Activated T-cell treated with anti-CD3 and anti-CD28 coated beads for 4 hours (primary cell): ENCODE measurements around the gene TTLL9.

Experiments
- DNase-seq: peaks from one replicate; pipeline ENCODE4 v3.0.0-alpha.2; 2020

The TTLL9 gene

GRCh38 chr20:31951530-31952453 lies 81.4 kb downstream of the TTLL9 start, which contains the start of gene PDRG1:
TSS of gene PDRG1 (minus strand) at chr20:31952046. CDS start at chr20:31951961, 85 bp downstream.
- peak; percentile 96 for DNase-seq

- DNase-seq: no peak
Measured at GRCh38 chr20:31953556-31954148, 83.2 kb downstream of the TTLL9 start.

GRCh38 chr20:31954500-31954899 lies 84.1 kb downstream of the TTLL9 start:
- DNase-seq: no peak

- DNase-seq: no peak
Measured at GRCh38 chr20:31956556-31957526, 86.4 kb downstream of the TTLL9 start.

- DNase-seq: no peak
Measured at GRCh38 chr20:31962761-31963160, 92.3 kb downstream of the TTLL9 start.

- DNase-seq: no peak
Measured at GRCh38 chr20:31963889-31964288, 93.5 kb downstream of the TTLL9 start.

GRCh38 chr20:31966991-31967655 lies 96.7 kb downstream of the TTLL9 start:
- no peak for DNase-seq

- no peak for DNase-seq
Measured at GRCh38 chr20:31967830-31968249, 97.4 kb downstream of the TTLL9 start, which contains the start of gene XKR7. TSS of gene XKR7 (plus strand) at chr20:31968151. CDS start at chr20:31968176, 25 bp downstream.

- DNase-seq: peak; percentile 65
Measured at GRCh38 chr20:31968291-31969126, 98.1 kb downstream of the TTLL9 start.

GRCh38 chr20:31969991-31970390 lies 99.6 kb downstream of the TTLL9 start:
- DNase-seq: no peak

- no peak for DNase-seq
Measured at GRCh38 chr20:31972471-31973021, 102.1 kb downstream of the TTLL9 start.

GRCh38 chr20:31974296-31974695 lies 103.9 kb downstream of the TTLL9 start:
- no peak for DNase-seq

GRCh38 chr20:31974951-31975487 lies 104.6 kb downstream of the TTLL9 start:
- no peak for DNase-seq

GRCh38 chr20:31975874-31976273 lies 105.4 kb downstream of the TTLL9 start:
- no peak for DNase-seq

- no peak for DNase-seq
Measured at GRCh38 chr20:31977080-31977479, 106.6 kb downstream of the TTLL9 start.

- DNase-seq: no peak
Measured at GRCh38 chr20:31979713-31980426, 109.4 kb downstream of the TTLL9 start.

- no peak for DNase-seq
Measured at GRCh38 chr20:31981784-31982183, 111.3 kb downstream of the TTLL9 start.

GRCh38 chr20:31984981-31985471 lies 114.6 kb downstream of the TTLL9 start:
- DNase-seq: no peak

GRCh38 chr20:31987744-31988143 lies 117.3 kb downstream of the TTLL9 start:
- no peak for DNase-seq
